Retinal pigment epithelial cell (primary cell): ENCODE measurements around the gene GLYR1.

Experiments used
- DNase-seq: peaks from one replicate; pipeline ENCODE4 v3.0.0-alpha.2; 2010; ENCODE audit warnings: low read depth
- H3K4me3 ChIP-seq: 2 replicates; pipeline ENCODE4 v1.5.1; 2011; ENCODE audit warnings: mild to moderate bottlenecking, low read length, control low read depth, moderate library complexity
- TF ChIP-seq, protein P1 (sequence below): conservative IDR thresholded peaks from 2 replicates; pipeline ENCODE4 v1.5.1; 2011; ENCODE audit warnings: low read depth, low read length, control low read depth, inconsistent platforms

GLYR1 gene

DNA sequence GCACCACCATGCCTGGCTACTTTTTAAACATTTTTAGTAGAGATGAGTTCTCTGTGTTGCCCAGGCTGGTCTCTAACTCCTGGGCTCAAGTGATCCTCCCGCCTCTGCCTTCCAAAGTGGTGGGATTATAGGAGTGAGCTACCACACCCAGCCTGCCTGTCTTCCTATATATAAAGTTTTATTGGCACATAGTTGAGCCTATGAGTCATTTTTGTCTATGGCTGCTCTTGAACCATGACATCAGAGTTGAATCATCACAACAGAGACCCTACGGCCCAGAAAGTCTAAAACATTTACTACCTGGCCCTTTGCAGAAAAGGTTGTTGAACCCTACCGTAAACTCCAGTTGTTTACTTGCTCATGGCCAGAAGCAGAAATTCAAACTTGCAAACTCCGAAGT lies 66.9 kb downstream of the GLYR1 start:
- TF ChIP-seq, protein P1, sequence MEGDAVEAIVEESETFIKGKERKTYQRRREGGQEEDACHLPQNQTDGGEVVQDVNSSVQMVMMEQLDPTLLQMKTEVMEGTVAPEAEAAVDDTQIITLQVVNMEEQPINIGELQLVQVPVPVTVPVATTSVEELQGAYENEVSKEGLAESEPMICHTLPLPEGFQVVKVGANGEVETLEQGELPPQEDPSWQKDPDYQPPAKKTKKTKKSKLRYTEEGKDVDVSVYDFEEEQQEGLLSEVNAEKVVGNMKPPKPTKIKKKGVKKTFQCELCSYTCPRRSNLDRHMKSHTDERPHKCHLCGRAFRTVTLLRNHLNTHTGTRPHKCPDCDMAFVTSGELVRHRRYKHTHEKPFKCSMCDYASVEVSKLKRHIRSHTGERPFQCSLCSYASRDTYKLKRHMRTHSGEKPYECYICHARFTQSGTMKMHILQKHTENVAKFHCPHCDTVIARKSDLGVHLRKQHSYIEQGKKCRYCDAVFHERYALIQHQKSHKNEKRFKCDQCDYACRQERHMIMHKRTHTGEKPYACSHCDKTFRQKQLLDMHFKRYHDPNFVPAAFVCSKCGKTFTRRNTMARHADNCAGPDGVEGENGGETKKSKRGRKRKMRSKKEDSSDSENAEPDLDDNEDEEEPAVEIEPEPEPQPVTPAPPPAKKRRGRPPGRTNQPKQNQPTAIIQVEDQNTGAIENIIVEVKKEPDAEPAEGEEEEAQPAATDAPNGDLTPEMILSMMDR = no peak
- DNase-seq = no peak
- no peak overlapping the region for H3K4me3 ChIP-seq

DNA sequence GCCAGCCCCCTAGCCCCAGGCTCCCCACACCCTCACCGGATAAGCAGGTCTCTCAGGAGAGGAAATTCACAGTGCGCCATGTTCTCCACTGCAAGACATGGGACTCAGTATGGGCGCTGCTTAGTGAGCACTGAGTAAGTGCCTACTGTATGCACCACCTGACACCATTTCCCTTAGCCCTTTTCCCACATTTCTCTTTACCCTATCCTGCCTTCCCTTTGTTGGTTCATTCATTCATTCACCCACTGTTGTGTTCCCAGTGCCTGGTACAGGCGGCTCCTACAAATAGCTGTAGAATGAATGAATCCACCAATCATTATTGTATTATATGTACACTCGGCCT lies 69.1 kb downstream of the GLYR1 start:
- TF ChIP-seq, protein P1 = no peak
- no peak for DNase-seq
- H3K4me3 ChIP-seq = no peak overlapping the region

DNA sequence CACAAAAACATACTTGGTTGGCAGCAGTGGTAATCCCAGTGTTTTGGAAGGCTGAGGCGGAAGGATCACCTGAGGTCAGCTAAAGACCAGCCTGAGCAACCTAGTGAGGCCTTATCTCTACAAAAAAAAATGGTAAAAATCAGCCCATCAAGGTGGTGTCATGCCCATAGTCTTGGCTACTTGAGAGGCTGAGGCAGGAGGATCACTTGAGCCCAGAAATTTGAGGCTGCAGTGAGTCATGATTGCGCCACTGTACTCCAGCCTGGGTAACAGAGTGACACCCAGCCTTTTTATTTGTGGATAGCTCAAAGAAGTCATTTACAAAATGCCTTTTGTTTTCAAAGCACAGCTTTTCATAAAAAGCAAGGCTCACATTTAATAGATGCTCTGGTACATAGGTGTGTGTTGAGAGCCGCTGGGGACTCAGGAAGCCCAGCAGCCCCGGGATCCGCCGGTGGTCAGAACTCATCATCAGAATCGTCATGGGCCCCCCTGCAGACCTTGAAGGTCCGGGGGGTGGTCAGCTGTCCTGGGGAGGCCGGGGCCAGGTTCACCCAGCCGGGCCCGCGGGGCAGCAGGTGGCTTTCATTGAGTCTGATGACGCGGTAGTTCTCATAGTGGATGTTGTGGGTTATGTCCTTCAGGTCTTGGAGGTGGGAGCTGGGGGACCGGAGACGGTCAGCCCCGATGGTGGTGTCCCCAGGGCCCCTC lies 69.6 kb downstream of the GLYR1 start:
- TF ChIP-seq, protein P1 = no peak
- no peak overlapping the region for H3K4me3 ChIP-seq
- DNase-seq = no peak

GRCh38 chr16:4776141-4776705 lies 70.9 kb downstream of the GLYR1 start:
- no peak overlapping the region for H3K4me3 ChIP-seq
- DNase-seq = no peak
- TF ChIP-seq, protein P1 = no peak

DNA sequence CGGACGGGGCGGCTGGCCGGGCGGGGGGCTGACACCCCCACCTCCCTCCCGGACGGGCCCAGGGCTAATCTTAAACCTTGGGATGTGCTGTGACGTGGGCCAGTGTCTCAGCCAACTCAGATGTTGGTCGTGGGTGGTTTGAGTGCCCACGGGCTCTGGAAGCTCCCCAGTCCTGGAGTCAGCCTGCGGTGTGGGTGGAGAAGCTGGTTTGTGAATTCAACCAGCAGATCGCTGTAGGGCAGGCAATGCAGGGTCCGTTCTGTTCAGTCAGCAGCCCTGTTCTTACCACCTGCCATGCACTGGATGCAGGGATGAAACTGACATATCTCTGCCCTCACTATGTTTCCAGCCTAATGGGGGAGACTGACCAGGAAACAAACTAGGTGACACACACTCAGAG lies 72.1 kb downstream of the GLYR1 start:
- H3K4me3 ChIP-seq = no peak overlapping the region
- TF ChIP-seq, protein P1 = no peak
- DNase-seq = no peak

DNA sequence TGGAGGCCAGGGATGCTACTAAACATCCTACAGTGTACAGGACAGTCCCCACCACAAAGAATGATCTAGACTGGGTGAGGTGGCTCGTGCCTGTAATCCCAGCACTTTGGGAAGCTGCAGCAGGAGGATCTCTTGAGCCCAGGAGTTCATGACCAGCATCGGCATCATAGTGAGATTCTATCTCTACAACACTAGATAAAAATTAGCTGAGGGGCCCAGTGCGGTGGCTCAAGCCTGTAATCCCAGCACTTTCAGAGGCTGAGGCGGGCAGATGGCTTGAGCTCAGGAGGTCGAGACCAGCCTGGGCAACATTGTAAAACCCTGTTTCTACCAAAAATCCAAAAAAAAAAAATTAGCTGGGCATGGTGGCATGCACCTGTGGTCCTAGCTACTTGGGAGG lies 74.7 kb downstream of the GLYR1 start:
- TF ChIP-seq, protein P1 = no peak
- no peak for DNase-seq
- no peak overlapping the region for H3K4me3 ChIP-seq

- no peak overlapping the region for H3K4me3 ChIP-seq
- no peak for DNase-seq
- TF ChIP-seq, protein P1 = no peak
Observed at GRCh38 chr16:4771646-4772045, 75.4 kb downstream of the GLYR1 start.
